Right atrium auricular region (tissue), 2 donors: ENCODE results near the gene PIK3CD. TPM values are rescaled to one million over a fixed set of nuclear protein-coding genes. Genes with fewer than 3 reads are reported as not detected.
"Not testable (repeated sequence)": the region's sequence is repeated elsewhere in the genome, so short reads cannot be mapped to it uniquely, and the experiment has no call there.

Source experiments
- DNase-seq: peaks from one replicate; pipeline ENCODE4 v3.0.0-alpha.2; 2019; ENCODE audit warnings: low spot score
- H3K27ac ChIP-seq, 2 donors: fragments of 200-600 bp; sonication (generic); 1 replicate in 1 of 2; 2 replicates in 1 of 2; pipeline ENCODE4 v1.5.1; 2016 to 2019
- H3K27me3 ChIP-seq, 2 donors: fragments of 200-600 bp; sonication (generic); one replicate each; pipeline versions ENCODE4 v1.5.1 to v1.6.0; 2017 to 2019
- H3K36me3 ChIP-seq: fragments of 200-600 bp; sonication (generic); one replicate; pipeline ENCODE4 v1.5.1; 2016
- H3K4me1 ChIP-seq, 2 donors: fragments of 200-600 bp; sonication (generic); one replicate each; pipeline versions ENCODE4 v1.5.1 to v1.6.0; 2017 to 2019
- H3K4me3 ChIP-seq, 2 donors: fragments of 200-600 bp; sonication (generic); 1 replicate in 1 of 2; 2 replicates in 1 of 2; pipeline ENCODE4 v1.5.1; 2017 to 2019; ENCODE audit warnings: mild to moderate bottlenecking in 1 of 2, moderate library complexity in 1 of 2
- H3K9me3 ChIP-seq, 2 donors: fragments of 200-600 bp; sonication (generic); one replicate each; pipeline ENCODE4 v1.5.1; 2019
- CTCF ChIP-seq, 2 donors: fragments of 200-600 bp; sonication (generic); IDR thresholded peaks; one replicate each; pipeline ENCODE4 v1.5.1; 2019; ENCODE audit warnings: antibody characterized with exemption in 2 of 2
- total RNA-seq, 2 donors: library from RNA; depleted of rRNA; stranded (reverse); fragments of >200 nt; gene quantifications; one replicate each; pipeline ENCODE4 v1.1.0, GENCODE V29; 2016

The PIK3CD gene
- total RNA-seq, 2 donors from 2014 or later = 4.7 to 7.4 TPM

GRCh38 chr1:9760824-9761223 lies 109.3 kb downstream of the PIK3CD start:
- H3K4me3 ChIP-seq = no peak overlapping the region
- H3K9me3 ChIP-seq = no peaks in the 10 kb centered on the region
- no peak overlapping the region for H3K27ac ChIP-seq
- no peak for DNase-seq
- no peaks in the 10 kb centered on the region for H3K36me3 ChIP-seq
- no peaks in the 10 kb centered on the region for H3K27me3 ChIP-seq
- H3K4me1 ChIP-seq = peaks cover 0 to 14% of the 10 kb centered on the region in 2 donors
- no peak for TF ChIP-seq CTCF (IDR thresholded peaks at IDR 0.05)

- no peak for TF ChIP-seq CTCF (IDR thresholded peaks at IDR 0.05)
- H3K9me3 ChIP-seq = no peaks in the 10 kb centered on the region
- H3K4me3 ChIP-seq = no peak overlapping the region
- H3K36me3 ChIP-seq = no peaks in the 10 kb centered on the region
- peaks cover 0 to 8% of the 10 kb centered on the region in 2 donors for H3K4me1 ChIP-seq
- H3K27me3 ChIP-seq = no peaks in the 10 kb centered on the region
- no peak overlapping the region for H3K27ac ChIP-seq
- DNase-seq = no peak
Observed at GRCh38 chr1:9761855-9762254, 110.3 kb downstream of the PIK3CD start.

GRCh38 chr1:9762446-9762845 lies 110.9 kb downstream of the PIK3CD start:
- not testable (repeated sequence) for H3K4me3 ChIP-seq, H3K27me3 ChIP-seq, DNase-seq, H3K9me3 ChIP-seq, H3K4me1 ChIP-seq, H3K36me3 ChIP-seq, H3K27ac ChIP-seq

GRCh38 chr1:9763914-9764313 lies 112.4 kb downstream of the PIK3CD start:
- no peak for TF ChIP-seq CTCF (IDR thresholded peaks at IDR 0.05)
- no peaks in the 10 kb centered on the region for H3K9me3 ChIP-seq
- H3K4me3 ChIP-seq = no peak overlapping the region
- no peak overlapping the region for H3K27ac ChIP-seq
- H3K4me1 ChIP-seq = peaks cover 0 to 8% of the 10 kb centered on the region in 2 donors
- no peak for DNase-seq
- H3K36me3 ChIP-seq = no peaks in the 10 kb centered on the region
- no peaks in the 10 kb centered on the region for H3K27me3 ChIP-seq

- no peak for TF ChIP-seq CTCF (IDR thresholded peaks at IDR 0.05)
- Histone ChIP-seq H3K27ac (no peak overlapping the region), H3K9me3 (no peaks in the 10 kb centered on the region), H3K27me3 (no peaks in the 10 kb centered on the region), H3K4me1 (peaks cover 0 to 7% of the 10 kb centered on the region in 2 donors), H3K4me3 (no peak overlapping the region), H3K36me3 (no peaks in the 10 kb centered on the region)
- DNase-seq = no peak
Observed at GRCh38 chr1:9764550-9764949, 113.0 kb downstream of the PIK3CD start.

- H3K27me3 ChIP-seq = no peaks in the 10 kb centered on the region
- H3K27ac ChIP-seq = no peak overlapping the region
- H3K36me3 ChIP-seq = no peaks in the 10 kb centered on the region
- DNase-seq = no peak
- H3K4me1 ChIP-seq = no peaks in the 10 kb centered on the region
- no peak overlapping the region for H3K4me3 ChIP-seq
- TF ChIP-seq CTCF (IDR thresholded peaks at IDR 0.05) = no peak
- H3K9me3 ChIP-seq = no peaks in the 10 kb centered on the region
Observed at GRCh38 chr1:9766759-9767442, 115.4 kb downstream of the PIK3CD start.
